ENCODE results near the gene BAIAP2. TPM values are rescaled to one million over a fixed set of nuclear protein-coding genes. Genes with fewer than 3 reads are reported as not detected.
"Not testable (repeated sequence)": the region's sequence is repeated elsewhere in the genome, so short reads cannot be mapped to it uniquely, and the experiment has no call there.

BAIAP2 gene
- total RNA-seq, 1 experiment from 2014 or later: 67.0 TPM

- no peak for TF ChIP-seq CTCF (IDR thresholded peaks at IDR 0.05; ENCODE audit: unreplicated experiment)
- POLR2A ChIA-PET: no interaction called here
- BruUV-seq (replicated peaks): no TSS peak
- intact Hi-C loops (cut with micrococcal nuclease): no loop called here
- peaks cover 15% of the 10 kb centered on the region for H3K4me1 Mint-ChIP-seq (ENCODE audit: insufficient read depth, unreplicated experiment)
- peaks cover 16% of the 10 kb centered on the region for H3K27me3 Mint-ChIP-seq (ENCODE audit: insufficient read depth, unreplicated experiment)
- no peak overlapping the region for H3K4me3 Mint-ChIP-seq (ENCODE audit: unreplicated experiment)
- H3K27ac Mint-ChIP-seq (ENCODE audit: low read depth, unreplicated experiment): no peak overlapping the region
- peaks cover 7% of the 10 kb centered on the region for H3K36me3 Mint-ChIP-seq (ENCODE audit: insufficient read depth, unreplicated experiment)
- no peak for DNase-seq (ENCODE audit: unreplicated experiment)
- H3K9me3 Mint-ChIP-seq (ENCODE audit: unreplicated experiment): no peaks in the 10 kb centered on the region
- CTCF ChIA-PET: interaction anchor here (0.7 to 2.2 kb wide), 2 partner anchors 68 to 73 kb away, joined by 3 to 7 read pairs; no protein-coding TSS in a partner anchor
Measured at GRCh38 chr17:81029859-81030258, 5.1 kb upstream of the BAIAP2 start.

GRCh38 chr17:81030312-81030711, 4.6 kb upstream of the BAIAP2 start:
- H3K4me3 Mint-ChIP-seq (ENCODE audit: unreplicated experiment); H3K9me3 Mint-ChIP-seq (ENCODE audit: unreplicated experiment); H3K36me3 Mint-ChIP-seq (ENCODE audit: insufficient read depth, unreplicated experiment); POLR2A ChIA-PET; BruUV-seq (replicated peaks); intact Hi-C loops (cut with micrococcal nuclease); DNase-seq (ENCODE audit: unreplicated experiment); H3K27ac Mint-ChIP-seq (ENCODE audit: low read depth, unreplicated experiment): not testable (repeated sequence)
- CTCF ChIA-PET: interaction anchor here (2.2 kb wide), 1 partner anchor 68 kb away, joined by 7 read pairs; no protein-coding TSS in a partner anchor
- Mint-ChIP-seq H3K4me1 (ENCODE audit: insufficient read depth, unreplicated experiment) (peaks cover 15% of the 10 kb centered on the region), H3K27me3 (ENCODE audit: insufficient read depth, unreplicated experiment) (peaks cover 16% of the 10 kb centered on the region)

DNA sequence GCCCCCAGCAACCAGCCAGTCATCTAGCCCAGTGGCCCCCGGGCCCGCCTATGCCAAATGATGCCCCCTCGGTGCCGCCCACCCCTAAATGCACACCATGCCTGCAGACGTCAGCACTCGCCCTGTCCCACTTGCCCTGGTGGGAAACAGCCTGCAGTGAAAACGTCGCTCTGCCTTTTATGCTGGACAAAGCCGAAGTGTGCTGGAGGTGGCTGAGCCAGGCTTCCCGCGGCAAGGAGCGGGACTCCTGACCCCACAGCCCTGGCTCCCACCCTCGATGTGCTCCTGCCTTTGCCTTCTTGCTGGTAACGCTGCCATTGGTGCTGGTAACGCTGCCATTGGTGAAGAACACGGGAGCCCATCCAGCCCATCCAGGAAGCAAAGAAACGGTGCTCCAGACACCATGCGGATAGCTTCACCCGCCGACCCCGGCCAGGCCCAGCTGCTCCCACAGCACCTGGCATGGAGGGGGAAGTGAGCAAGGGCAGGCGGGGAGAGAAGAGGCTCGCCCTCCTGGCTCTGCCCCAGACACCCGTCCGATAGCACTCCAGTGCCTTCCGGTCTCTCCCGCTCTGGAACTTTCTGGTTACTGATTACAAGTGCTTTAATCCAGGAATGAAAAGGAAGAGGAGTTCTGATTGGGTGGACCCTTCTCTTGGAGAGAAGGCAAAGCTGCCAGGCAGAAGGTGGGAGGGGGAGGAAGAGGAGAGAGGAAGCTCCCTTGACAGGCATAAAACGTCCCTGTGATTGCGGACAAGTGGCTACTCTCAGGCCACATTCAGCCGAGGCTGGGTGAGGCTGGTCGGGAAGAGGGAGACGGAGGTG, 4.0 kb upstream of the BAIAP2 start:
- H3K4me1 Mint-ChIP-seq (ENCODE audit: insufficient read depth, unreplicated experiment): peaks cover 15% of the 10 kb centered on the region
- no peaks in the 10 kb centered on the region for H3K9me3 Mint-ChIP-seq (ENCODE audit: unreplicated experiment)
- DNase-seq (ENCODE audit: unreplicated experiment): no peak
- CTCF ChIA-PET: interaction anchor here (0.6 to 2.2 kb wide), 2 partner anchors 67 to 70 kb away, joined by 5 to 7 read pairs; no protein-coding TSS in a partner anchor
- no peak overlapping the region for H3K27ac Mint-ChIP-seq (ENCODE audit: low read depth, unreplicated experiment)
- no TSS peak for BruUV-seq (replicated peaks)
- peaks cover 15% of the 10 kb centered on the region for H3K27me3 Mint-ChIP-seq (ENCODE audit: insufficient read depth, unreplicated experiment)
- TF ChIP-seq CTCF (IDR thresholded peaks at IDR 0.05; ENCODE audit: unreplicated experiment): no peak
- intact Hi-C loops (cut with micrococcal nuclease): no loop called here
- POLR2A ChIA-PET: interaction anchor here (0.6 kb wide), 1 partner anchor 75 kb away, joined by 3 read pairs; no protein-coding TSS in a partner anchor
- H3K36me3 Mint-ChIP-seq (ENCODE audit: insufficient read depth, unreplicated experiment): peaks cover 7% of the 10 kb centered on the region
- H3K4me3 Mint-ChIP-seq (ENCODE audit: unreplicated experiment): no peak overlapping the region

GRCh38 chr17:81031566-81032550, 3.1 kb upstream of the BAIAP2 start:
- Mint-ChIP-seq H3K27me3 (ENCODE audit: insufficient read depth, unreplicated experiment) (peaks cover 6% of the 10 kb centered on the region), H3K9me3 (ENCODE audit: unreplicated experiment) (no peaks in the 10 kb centered on the region), H3K4me3 (ENCODE audit: unreplicated experiment) (no peak overlapping the region), H3K36me3 (ENCODE audit: insufficient read depth, unreplicated experiment) (peaks cover 14% of the 10 kb centered on the region), H3K4me1 (ENCODE audit: insufficient read depth, unreplicated experiment) (peaks cover 21% of the 10 kb centered on the region), H3K27ac (ENCODE audit: low read depth, unreplicated experiment) (no peak overlapping the region)
- BruUV-seq (replicated peaks): no TSS peak
- ChIA-PET POLR2A (interaction anchor here (0.6 kb wide), 1 partner anchor 74 kb away, joined by 3 read pairs; no protein-coding TSS in a partner anchor), CTCF (interaction anchor here (0.6 to 3.0 kb wide), 2 partner anchors 8 to 69 kb away, joined by 5 to 17 read pairs; no protein-coding TSS in a partner anchor)
- no peak for TF ChIP-seq CTCF (IDR thresholded peaks at IDR 0.05; ENCODE audit: unreplicated experiment)
- no peak for DNase-seq (ENCODE audit: unreplicated experiment)
- intact Hi-C loops (cut with micrococcal nuclease): no loop called here

All from MCF 10A (cell line).